NT2/D1 (cell line): ENCODE measurements around the gene OPN1LW.

Source experiments
- YY1 ChIP-seq: IDR thresholded peaks from 2 replicates; pipeline ENCODE4 v1.6.1; 2011; ENCODE audit not compliant: insufficient read length, insufficient read depth
- ZNF274 ChIP-seq: IDR thresholded peaks from 2 replicates; pipeline ENCODE4 v1.6.1; 2011; ENCODE audit warnings: mild to moderate bottlenecking, low read depth, low read length

- no peak for TF ChIP-seq YY1
- no peak for TF ChIP-seq ZNF274
These were observed 29.4 kb upstream of the OPN1LW start for GRCh38 chrX:154114652-154115051.
